Measurements from ENCODE around the gene IRF9. TPM values are rescaled to one million over a fixed set of nuclear protein-coding genes. Genes with fewer than 3 reads are reported as not detected.

The IRF9 gene
- total and polyA plus RNA-seq, 2 of the 13 experiments (the other 11 are each of a cell fraction or from before 2014, with no cell fraction given): 14.9 to 49.7 TPM

DNA sequence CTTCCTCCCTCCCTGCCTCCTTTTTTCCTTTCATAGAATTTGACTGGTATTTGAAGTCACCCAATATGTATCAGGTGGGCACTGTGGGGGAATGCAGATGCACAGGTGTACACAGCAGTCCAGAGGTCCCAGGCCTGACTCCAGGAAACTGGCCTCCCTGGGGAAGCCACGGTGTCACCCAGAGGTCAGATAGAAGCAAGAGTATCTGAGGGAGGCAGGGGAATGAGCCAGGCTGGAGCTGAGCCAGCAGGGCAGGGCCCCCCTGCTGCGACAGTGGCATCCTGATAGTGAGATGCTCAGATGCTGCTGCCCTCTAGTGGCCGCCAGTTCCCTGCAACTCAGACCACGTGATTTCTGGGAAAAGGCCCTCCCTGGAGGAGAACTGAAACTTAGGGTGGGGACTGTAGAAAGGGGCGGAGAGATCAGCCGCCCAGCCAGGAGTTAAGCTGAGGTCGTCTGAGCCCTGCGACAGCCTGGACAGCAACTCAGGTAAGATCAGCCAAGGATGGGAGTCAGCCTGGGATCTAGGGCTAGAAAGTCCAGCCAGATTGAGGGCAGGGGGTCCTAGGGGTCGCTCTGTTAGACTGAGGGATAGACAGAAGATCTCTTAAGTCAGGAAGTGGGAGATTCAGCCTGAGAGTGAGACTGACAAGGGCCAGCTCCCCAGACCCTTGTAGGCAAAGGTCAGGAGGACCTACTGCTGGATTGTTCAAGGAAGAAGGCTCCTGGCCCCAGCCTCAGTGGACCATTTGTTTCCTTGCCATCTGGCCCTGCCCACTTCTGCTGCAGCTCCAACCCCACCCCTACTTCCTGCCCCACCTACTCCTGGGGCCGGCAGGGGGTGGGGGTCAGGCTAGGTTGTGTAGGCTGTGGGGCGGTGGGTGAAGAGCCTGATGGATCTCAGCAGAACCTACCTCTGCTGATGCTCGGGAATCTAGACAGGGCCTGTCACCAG is at the start of gene IRF9 (continued):
- TF ChIP-seq, protein P1, sequence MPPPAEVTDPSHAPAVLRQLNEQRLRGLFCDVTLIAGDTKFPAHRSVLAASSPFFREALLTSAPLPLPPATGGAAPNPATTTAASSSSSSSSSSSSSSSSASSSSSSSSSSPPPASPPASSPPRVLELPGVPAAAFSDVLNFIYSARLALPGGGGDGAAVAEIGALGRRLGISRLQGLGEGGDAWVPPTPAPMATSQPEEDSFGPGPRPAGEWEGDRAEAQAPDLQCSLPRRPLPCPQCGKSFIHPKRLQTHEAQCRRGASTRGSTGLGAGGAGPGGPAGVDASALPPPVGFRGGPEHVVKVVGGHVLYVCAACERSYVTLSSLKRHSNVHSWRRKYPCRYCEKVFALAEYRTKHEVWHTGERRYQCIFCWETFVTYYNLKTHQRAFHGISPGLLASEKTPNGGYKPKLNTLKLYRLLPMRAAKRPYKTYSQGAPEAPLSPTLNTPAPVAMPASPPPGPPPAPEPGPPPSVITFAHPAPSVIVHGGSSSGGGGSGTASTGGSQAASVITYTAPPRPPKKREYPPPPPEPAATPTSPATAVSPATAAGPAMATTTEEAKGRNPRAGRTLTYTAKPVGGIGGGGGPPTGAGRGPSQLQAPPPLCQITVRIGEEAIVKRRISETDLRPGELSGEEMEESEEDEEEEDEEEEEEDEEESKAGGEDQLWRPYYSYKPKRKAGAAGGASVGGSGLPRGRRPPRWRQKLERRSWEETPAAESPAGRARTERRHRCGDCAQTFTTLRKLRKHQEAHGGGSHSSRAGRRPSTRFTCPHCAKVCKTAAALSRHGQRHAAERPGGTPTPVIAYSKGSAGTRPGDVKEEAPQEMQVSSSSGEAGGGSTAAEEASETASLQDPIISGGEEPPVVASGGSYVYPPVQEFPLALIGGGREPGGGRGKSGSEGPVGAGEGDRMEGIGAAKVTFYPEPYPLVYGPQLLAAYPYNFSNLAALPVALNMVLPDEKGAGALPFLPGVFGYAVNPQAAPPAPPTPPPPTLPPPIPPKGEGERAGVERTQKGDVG (CRISPR knock-in tag; IDR thresholded peaks at IDR 0.05; ENCODE audit: borderline replicate concordance): peak; percentile 98; the same call in 1 of the 2 replicates
- TF ChIP-seq RFX3 (CRISPR knock-in tag; IDR thresholded peaks at IDR 0.05): peak; percentile 58; the same call in 1 of the 2 replicates
- TF ChIP-seq HNF4G (IDR thresholded peaks at IDR 0.05; ENCODE audit: borderline replicate concordance, low read depth, low read length): peak; percentile 18; the same call in 1 of the 2 replicates
- TF ChIP-seq HNF4G (CRISPR knock-in tag; IDR thresholded peaks at IDR 0.05; ENCODE audit: borderline replicate concordance, low read depth): peak; percentile 88
- no peak for TF ChIP-seq PLRG1 (conservative IDR thresholded peaks at IDR 0.05)
- peak; percentile 95; the same call in 1 of the 2 replicates for TF ChIP-seq NFATC3 (CRISPR knock-in tag; IDR thresholded peaks at IDR 0.05)
- TF ChIP-seq, protein P2, sequence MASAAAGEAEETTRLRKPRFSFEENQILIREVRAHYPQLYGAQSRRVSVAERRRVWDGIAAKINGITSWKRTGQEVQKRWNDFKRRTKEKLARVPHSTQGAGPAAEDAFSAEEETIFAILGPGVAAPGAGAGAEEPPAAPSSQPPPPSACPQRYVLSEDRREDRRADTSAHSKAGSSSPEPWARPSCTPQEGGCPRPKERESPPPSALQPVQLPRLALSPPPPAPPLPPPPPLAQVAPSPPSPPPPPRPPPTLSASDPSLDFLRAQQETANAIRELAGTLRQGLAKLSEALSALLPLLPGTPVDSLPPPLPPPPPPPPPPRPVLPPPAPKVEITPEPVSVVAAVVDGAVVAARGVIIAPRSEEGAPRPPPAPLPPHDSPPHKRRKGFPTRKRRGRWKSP (CRISPR knock-in tag; IDR thresholded peaks at IDR 0.05): peak; percentile 98
- TF ChIP-seq ZNF766 (CRISPR knock-in tag; IDR thresholded peaks at IDR 0.05; ENCODE audit: borderline replicate concordance): peak; percentile 93
- TF ChIP-seq, protein P3, sequence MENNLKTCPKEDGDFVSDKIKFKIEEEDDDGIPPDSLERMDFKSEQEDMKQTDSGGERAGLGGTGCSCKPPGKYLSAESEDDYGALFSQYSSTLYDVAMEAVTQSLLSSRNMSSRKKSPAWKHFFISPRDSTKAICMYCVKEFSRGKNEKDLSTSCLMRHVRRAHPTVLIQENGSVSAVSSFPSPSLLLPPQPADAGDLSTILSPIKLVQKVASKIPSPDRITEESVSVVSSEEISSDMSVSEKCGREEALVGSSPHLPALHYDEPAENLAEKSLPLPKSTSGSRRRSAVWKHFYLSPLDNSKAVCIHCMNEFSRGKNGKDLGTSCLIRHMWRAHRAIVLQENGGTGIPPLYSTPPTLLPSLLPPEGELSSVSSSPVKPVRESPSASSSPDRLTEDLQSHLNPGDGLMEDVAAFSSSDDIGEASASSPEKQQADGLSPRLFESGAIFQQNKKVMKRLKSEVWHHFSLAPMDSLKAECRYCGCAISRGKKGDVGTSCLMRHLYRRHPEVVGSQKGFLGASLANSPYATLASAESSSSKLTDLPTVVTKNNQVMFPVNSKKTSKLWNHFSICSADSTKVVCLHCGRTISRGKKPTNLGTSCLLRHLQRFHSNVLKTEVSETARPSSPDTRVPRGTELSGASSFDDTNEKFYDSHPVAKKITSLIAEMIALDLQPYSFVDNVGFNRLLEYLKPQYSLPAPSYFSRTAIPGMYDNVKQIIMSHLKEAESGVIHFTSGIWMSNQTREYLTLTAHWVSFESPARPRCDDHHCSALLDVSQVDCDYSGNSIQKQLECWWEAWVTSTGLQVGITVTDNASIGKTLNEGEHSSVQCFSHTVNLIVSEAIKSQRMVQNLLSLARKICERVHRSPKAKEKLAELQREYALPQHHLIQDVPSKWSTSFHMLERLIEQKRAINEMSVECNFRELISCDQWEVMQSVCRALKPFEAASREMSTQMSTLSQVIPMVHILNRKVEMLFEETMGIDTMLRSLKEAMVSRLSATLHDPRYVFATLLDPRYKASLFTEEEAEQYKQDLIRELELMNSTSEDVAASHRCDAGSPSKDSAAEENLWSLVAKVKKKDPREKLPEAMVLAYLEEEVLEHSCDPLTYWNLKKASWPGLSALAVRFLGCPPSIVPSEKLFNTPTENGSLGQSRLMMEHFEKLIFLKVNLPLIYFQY (CRISPR knock-in tag; IDR thresholded peaks at IDR 0.05; ENCODE audit: borderline replicate concordance): peak; percentile 91
- no peak for TF ChIP-seq GTF3A (CRISPR knock-in tag; conservative IDR thresholded peaks at IDR 0.05)
- TF ChIP-seq TRAFD1 (CRISPR knock-in tag; IDR thresholded peaks at IDR 0.05; ENCODE audit: borderline replicate concordance): peak; percentile 92; the same call in 1 of the 2 replicates
- TF ChIP-seq, protein P4, sequence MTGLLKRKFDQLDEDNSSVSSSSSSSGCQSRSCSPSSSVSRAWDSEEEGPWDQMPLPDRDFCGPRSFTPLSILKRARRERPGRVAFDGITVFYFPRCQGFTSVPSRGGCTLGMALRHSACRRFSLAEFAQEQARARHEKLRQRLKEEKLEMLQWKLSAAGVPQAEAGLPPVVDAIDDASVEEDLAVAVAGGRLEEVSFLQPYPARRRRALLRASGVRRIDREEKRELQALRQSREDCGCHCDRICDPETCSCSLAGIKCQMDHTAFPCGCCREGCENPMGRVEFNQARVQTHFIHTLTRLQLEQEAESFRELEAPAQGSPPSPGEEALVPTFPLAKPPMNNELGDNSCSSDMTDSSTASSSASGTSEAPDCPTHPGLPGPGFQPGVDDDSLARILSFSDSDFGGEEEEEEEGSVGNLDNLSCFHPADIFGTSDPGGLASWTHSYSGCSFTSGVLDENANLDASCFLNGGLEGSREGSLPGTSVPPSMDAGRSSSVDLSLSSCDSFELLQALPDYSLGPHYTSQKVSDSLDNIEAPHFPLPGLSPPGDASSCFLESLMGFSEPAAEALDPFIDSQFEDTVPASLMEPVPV (CRISPR knock-in tag; IDR thresholded peaks at IDR 0.05): peak; percentile 88
- peak; percentile 88 for TF ChIP-seq ZNF317 (CRISPR knock-in tag; IDR thresholded peaks at IDR 0.05)
- TF ChIP-seq KMT2A (CRISPR knock-in tag; IDR thresholded peaks at IDR 0.05): peak; percentile 90
- TF ChIP-seq MED13 (CRISPR knock-in tag; IDR thresholded peaks at IDR 0.05): peak; percentile 74; the same call in 1 of the 2 replicates

Measured in HepG2 (cell line).